Activated CD8-positive, alpha-beta T cell treated with anti-CD3 and anti-CD28 coated beads for 36 hours (primary cell): ENCODE measurements around the gene RBM27. TPM values are rescaled to one million over a fixed set of nuclear protein-coding genes. Genes with fewer than 3 reads are reported as not detected.
A peak's percentile ranks its signal among the peaks of the same experiment; 100 is the strongest.
"Not testable (repeated sequence)": the region's sequence is repeated elsewhere in the genome, so short reads cannot be mapped to it uniquely, and the experiment has no call there.

ENCODE experiments used
- ATAC-seq: fragments of 200-7000 bp; cut with Tn5 transposase; one replicate; pipeline ENCODE4 v1.10.0; 2021; ENCODE audit warnings: mild to moderate bottlenecking, moderate library complexity
- CTCF ChIA-PET: fragments of 350-600 bp; sonication (Branson Sonifier 250); formaldehyde crosslinking; loops from one replicate; lab custom pipeline; 2021; ENCODE audit warnings: antibody characterized with exemption; lab: Charles Lee
- POLR2A ChIA-PET: fragments of 350-600 bp; sonication (Branson Sonifier 250); formaldehyde crosslinking; loops from one replicate; lab custom pipeline; 2021; ENCODE audit warnings: antibody characterized with exemption; lab: Charles Lee
- DNase-seq: peaks from one replicate; pipeline ENCODE4 v3.0.0-alpha.2; 2020
- H3K27ac Mint-ChIP-seq: one replicate; pipeline ENCODE4 v1.8.0; 2021; ENCODE audit warnings: mild to moderate bottlenecking, mixed read lengths
- H3K27me3 Mint-ChIP-seq: one replicate; pipeline ENCODE4 v1.8.0; 2021; ENCODE audit warnings: mixed read lengths
- H3K36me3 Mint-ChIP-seq: one replicate; pipeline ENCODE4 v1.8.0; 2021; ENCODE audit warnings: low read depth, mixed read lengths
- H3K4me1 Mint-ChIP-seq: one replicate; pipeline ENCODE4 v1.8.0; 2021; ENCODE audit warnings: low read depth, mixed read lengths
- H3K4me3 Mint-ChIP-seq: one replicate; pipeline ENCODE4 v1.8.0; 2021; ENCODE audit warnings: mild to moderate bottlenecking, moderate library complexity, mixed read lengths
- H3K9me3 Mint-ChIP-seq: one replicate; pipeline ENCODE4 v1.8.0; 2021; ENCODE audit warnings: mixed read lengths
- intact Hi-C: fragments of 100-400 bp; cut with micrococcal nuclease; formaldehyde crosslinking; loops from one replicate; pipeline ENCODE4 v1.10.0; 2022
- total RNA-seq, 2 experiments: library from RNA; stranded (reverse); gene quantifications; one replicate each; pipeline ENCODE4 v1.2.3, GENCODE V29; 2021
- TF ChIP-seq, protein P1 (sequence below): fragments of 200-600 bp; IDR thresholded peaks from one replicate; pipeline ENCODE4 v1.8.0; 2022; ENCODE audit warnings: antibody characterized with exemption, mild to moderate bottlenecking

The RBM27 gene
- total RNA-seq, 2 experiments from 2014 or later: 29.1 to 29.3 TPM

DNA sequence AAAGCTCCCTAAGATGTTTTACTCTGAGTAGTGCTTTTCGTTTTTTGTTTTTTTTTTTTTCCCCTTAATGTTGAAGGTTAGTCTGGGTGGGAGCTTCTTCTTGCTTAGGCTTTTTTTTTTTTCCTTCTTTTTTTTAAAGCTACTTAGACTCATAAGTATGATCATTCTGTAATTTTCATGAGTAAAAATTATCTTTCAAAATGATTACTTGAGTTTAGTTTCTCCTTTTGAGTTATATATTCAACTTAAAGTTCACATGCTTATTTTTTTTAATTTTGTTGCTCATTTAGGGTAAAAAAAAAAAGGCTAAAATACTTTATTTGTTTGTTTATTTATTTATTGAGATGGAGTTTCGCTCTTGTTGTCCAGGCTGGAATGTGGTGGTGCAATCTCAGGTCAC, 2.9 kb downstream of the RBM27 start:
- ChIA-PET CTCF (interaction anchor here (0.9 kb wide), 1 partner anchor 11 kb away, joined by 3 read pairs; no protein-coding TSS in a partner anchor), POLR2A (interaction anchor here (0.6 to 1.2 kb wide), 3 partner anchors 8 to 121 kb away, joined by 3 read pairs; no protein-coding TSS in a partner anchor)
- ATAC-seq: no peak
- no peaks in the 10 kb centered on the region for H3K27me3 Mint-ChIP-seq
- TF ChIP-seq, protein P1, sequence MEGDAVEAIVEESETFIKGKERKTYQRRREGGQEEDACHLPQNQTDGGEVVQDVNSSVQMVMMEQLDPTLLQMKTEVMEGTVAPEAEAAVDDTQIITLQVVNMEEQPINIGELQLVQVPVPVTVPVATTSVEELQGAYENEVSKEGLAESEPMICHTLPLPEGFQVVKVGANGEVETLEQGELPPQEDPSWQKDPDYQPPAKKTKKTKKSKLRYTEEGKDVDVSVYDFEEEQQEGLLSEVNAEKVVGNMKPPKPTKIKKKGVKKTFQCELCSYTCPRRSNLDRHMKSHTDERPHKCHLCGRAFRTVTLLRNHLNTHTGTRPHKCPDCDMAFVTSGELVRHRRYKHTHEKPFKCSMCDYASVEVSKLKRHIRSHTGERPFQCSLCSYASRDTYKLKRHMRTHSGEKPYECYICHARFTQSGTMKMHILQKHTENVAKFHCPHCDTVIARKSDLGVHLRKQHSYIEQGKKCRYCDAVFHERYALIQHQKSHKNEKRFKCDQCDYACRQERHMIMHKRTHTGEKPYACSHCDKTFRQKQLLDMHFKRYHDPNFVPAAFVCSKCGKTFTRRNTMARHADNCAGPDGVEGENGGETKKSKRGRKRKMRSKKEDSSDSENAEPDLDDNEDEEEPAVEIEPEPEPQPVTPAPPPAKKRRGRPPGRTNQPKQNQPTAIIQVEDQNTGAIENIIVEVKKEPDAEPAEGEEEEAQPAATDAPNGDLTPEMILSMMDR: no peak
- DNase-seq: no peak
- H3K36me3 Mint-ChIP-seq: peaks cover 9% of the 10 kb centered on the region
- intact Hi-C loops: loop anchor here (5.0 kb wide), 1 partner anchor 36 kb away; no protein-coding TSS in a partner anchor
- peak overlapping the region; percentile 50 for H3K27ac Mint-ChIP-seq
- H3K4me1 Mint-ChIP-seq: peaks cover 30% of the 10 kb centered on the region
- no peak overlapping the region for H3K4me3 Mint-ChIP-seq
- no peaks in the 10 kb centered on the region for H3K9me3 Mint-ChIP-seq

DNA sequence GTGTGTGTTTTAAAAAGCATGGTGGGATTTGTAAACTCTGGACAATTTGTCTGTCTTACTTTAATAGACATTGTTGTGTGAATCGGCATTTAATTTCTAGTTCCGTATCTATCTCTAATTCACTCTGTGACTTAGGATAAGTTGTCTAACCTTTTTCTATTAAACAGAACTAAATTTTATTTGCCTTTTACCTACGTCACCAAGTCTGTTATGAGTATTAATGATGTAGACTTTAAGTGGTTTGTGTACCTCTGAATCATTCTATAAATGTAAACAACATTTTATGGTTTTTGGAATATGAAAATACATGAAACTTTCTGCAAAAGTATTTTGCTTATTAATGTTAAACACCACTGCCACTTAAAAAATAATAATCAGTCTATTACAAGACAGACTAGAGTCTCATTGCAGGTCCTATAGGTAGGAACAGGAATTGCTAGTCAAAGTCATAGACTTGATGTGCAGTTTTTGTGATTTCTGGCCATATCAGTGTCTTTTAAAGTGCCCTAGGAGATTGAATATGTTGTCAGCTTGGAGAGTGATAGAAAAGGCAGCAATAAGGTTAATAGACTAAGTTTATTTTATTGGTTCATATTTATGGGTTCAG, 5.6 kb downstream of the RBM27 start:
- intact Hi-C loops: loop anchor here (5.0 kb wide), 1 partner anchor 33 kb away; no protein-coding TSS in a partner anchor
- no peaks in the 10 kb centered on the region for H3K9me3 Mint-ChIP-seq
- peaks cover 35% of the 10 kb centered on the region for H3K4me1 Mint-ChIP-seq
- peaks cover 13% of the 10 kb centered on the region for H3K36me3 Mint-ChIP-seq
- CTCF ChIA-PET: no interaction called here
- DNase-seq (no peak), ATAC-seq (no peak)
- H3K4me3 Mint-ChIP-seq: no peak overlapping the region
- no peaks in the 10 kb centered on the region for H3K27me3 Mint-ChIP-seq
- POLR2A ChIA-PET: no interaction called here
- TF ChIP-seq, protein P1: peak; percentile 39
- H3K27ac Mint-ChIP-seq: no peak overlapping the region

DNA sequence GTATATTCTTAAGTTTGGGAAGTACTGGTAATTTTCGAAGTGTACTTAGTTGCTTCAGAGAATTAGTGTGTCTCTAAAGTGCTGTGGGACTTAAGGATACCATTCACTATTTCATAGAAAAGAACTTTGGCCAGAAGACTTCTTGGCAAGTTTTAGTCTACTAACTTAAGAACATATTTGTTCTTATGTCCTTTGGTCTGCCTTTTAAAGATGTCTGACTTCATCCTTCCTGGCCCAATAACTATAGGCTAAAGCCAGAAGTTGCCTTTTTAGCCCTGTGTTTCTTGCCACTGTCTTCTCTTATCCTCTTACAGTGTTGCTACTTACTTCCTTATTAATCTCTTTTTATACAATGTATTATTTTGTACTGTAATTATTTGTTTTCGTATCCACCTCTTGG, 6.3 kb downstream of the RBM27 start:
- Mint-ChIP-seq H3K9me3 (no peaks in the 10 kb centered on the region), H3K27ac (no peak overlapping the region), H3K36me3 (peaks cover 14% of the 10 kb centered on the region), H3K27me3 (no peaks in the 10 kb centered on the region), H3K4me1 (peaks cover 42% of the 10 kb centered on the region), H3K4me3 (no peak overlapping the region)
- no peak for DNase-seq
- ChIA-PET POLR2A (no interaction called here), CTCF (no interaction called here)
- intact Hi-C loops: loop anchor here (5.0 kb wide), 1 partner anchor 33 kb away; no protein-coding TSS in a partner anchor
- ATAC-seq: no peak
- TF ChIP-seq, protein P1: no peak

DNA sequence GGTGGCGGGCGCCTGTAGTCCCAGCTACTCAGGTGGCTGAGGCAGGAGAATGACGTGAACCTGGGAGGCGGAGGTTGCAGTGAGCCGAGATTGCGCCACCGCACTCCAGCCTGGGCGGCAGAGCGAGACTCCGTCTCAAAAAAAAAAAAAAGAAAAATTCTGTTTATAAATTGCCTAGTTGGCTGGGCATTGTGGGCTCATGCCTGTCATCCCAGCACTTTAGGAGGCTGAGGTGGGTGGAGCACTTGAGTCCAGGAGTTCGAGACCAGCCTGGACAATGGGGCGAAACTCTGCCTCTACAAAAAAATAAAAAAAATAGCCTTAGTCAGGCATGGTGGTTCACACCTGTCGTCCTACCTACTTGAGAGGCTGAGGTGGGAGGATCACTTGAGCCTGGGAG, 7.4 kb downstream of the RBM27 start:
- POLR2A ChIA-PET: interaction anchor here (0.7 kb wide), 1 partner anchor 8 kb away, joined by 3 read pairs; no protein-coding TSS in a partner anchor
- H3K27ac Mint-ChIP-seq, H3K4me3 Mint-ChIP-seq, H3K9me3 Mint-ChIP-seq, CTCF ChIA-PET, ATAC-seq, H3K27me3 Mint-ChIP-seq, intact Hi-C loops, DNase-seq: not testable (repeated sequence)
- Mint-ChIP-seq H3K36me3 (peaks cover 18% of the 10 kb centered on the region), H3K4me1 (peaks cover 49% of the 10 kb centered on the region)

- TF ChIP-seq, protein P1: no peak
- Mint-ChIP-seq H3K27me3 (no peaks in the 10 kb centered on the region), H3K27ac (no peak overlapping the region), H3K36me3 (peaks cover 16% of the 10 kb centered on the region), H3K4me3 (no peak overlapping the region), H3K4me1 (peaks cover 51% of the 10 kb centered on the region), H3K9me3 (no peaks in the 10 kb centered on the region)
- ATAC-seq (no peak), DNase-seq (no peak)
- ChIA-PET POLR2A (interaction anchor here (1.0 to 2.7 kb wide), 2 partner anchors 7 to 10 kb away, joined by 3 to 10 read pairs; partner anchors contain the start of gene RBM27), CTCF (no interaction called here)
- intact Hi-C loops: no loop called here
These were observed 9.9 kb downstream of the RBM27 start for GRCh38 chr5:146213210-146213826.

DNA sequence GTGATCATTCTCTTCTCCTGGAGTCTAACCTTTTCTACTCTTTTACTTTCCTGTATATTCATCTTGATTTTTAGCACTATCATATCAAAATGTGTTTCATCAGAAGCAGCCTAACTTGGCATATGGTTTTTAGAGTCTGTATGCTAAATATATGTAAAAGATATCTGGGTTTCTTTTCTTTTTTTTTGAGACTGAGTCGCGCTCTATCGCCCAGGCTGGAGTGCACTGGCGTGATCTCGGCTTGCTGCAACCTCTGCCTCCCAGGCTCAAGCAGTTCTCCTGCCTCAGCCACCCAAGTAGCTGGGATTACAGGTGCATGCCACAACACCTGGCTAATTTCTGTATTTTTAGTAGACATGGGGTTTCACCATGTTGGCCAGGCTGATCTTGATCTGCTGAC, 11.5 kb downstream of the RBM27 start:
- ATAC-seq, intact Hi-C loops, H3K4me3 Mint-ChIP-seq, CTCF ChIA-PET, H3K27me3 Mint-ChIP-seq, POLR2A ChIA-PET, DNase-seq, H3K27ac Mint-ChIP-seq, H3K9me3 Mint-ChIP-seq: not testable (repeated sequence)
- H3K36me3 Mint-ChIP-seq: peaks cover 21% of the 10 kb centered on the region
- H3K4me1 Mint-ChIP-seq: peaks cover 45% of the 10 kb centered on the region
